SK-N-SH (cell line): ENCODE measurements around the gene UBE2D4.

Source experiments
- CHD2 ChIP-seq: fragments of 150-350 bp; IDR thresholded peaks from 2 replicates; pipeline ENCODE4 v1.6.1; 2018; ENCODE audit warnings: low read length; ENCODE audit not compliant: partially characterized antibody
- EP300 ChIP-seq, 2 experiments: IDR thresholded peaks; 2 replicates each; pipeline versions ENCODE4 v1.4.0 to v1.6.1; 2012; ENCODE audit warnings: borderline replicate concordance in 1 of 2, low read depth in 1 of 2, low read length in 1 of 2
- GABPA ChIP-seq: IDR thresholded peaks from 2 replicates; pipeline ENCODE4 v1.4.0; 2012; ENCODE audit warnings: low read depth, mild to moderate bottlenecking
- MXI1 ChIP-seq: IDR thresholded peaks from 2 replicates; pipeline ENCODE4 v1.6.1; 2012; ENCODE audit warnings: mild to moderate bottlenecking, low read depth, low read length, improper control_type of control experiment
- NRF1 ChIP-seq: IDR thresholded peaks from 2 replicates; pipeline ENCODE4 v1.6.1; 2012; ENCODE audit warnings: low read depth, mild to moderate bottlenecking, low read length
- POLR2AphosphoS5 ChIP-seq: IDR thresholded peaks from 2 replicates; pipeline ENCODE4 v1.6.1; 2012; ENCODE audit warnings: low read depth, low read length
- RAD21 ChIP-seq: IDR thresholded peaks from 2 replicates; pipeline ENCODE4 v1.6.1; 2012; ENCODE audit warnings: mild to moderate bottlenecking, low read length
- RFX5 ChIP-seq: IDR thresholded peaks from 2 replicates; pipeline ENCODE4 v1.6.1; 2012; ENCODE audit warnings: mild to moderate bottlenecking, improper control_type of control experiment, low read length
- SMC3 ChIP-seq: IDR thresholded peaks from 2 replicates; pipeline ENCODE4 v1.6.1; 2012; ENCODE audit warnings: low read depth, low read length, improper control_type of control experiment
- TAF1 ChIP-seq: IDR thresholded peaks from 2 replicates; pipeline ENCODE4 v1.6.1; 2012; ENCODE audit warnings: low read depth, mild to moderate bottlenecking, low read length, moderate library complexity, borderline replicate concordance
- USF1 ChIP-seq: IDR thresholded peaks from 2 replicates; pipeline ENCODE4 v1.4.0; 2012; ENCODE audit warnings: low read depth, borderline replicate concordance
- YY1 ChIP-seq: IDR thresholded peaks from 2 replicates; pipeline ENCODE4 v1.4.0; 2012; ENCODE audit warnings: low read depth, mild to moderate bottlenecking
- ZBTB33 ChIP-seq: IDR thresholded peaks from 2 replicates; pipeline ENCODE4 v1.4.0; 2012; ENCODE audit warnings: low read depth, borderline replicate concordance
- TF ChIP-seq, protein P1 (sequence below): fragments of 200-600 bp; sonication (generic); IDR thresholded peaks from 2 replicates; pipeline ENCODE4 v1.6.1; 2017; ENCODE audit warnings: antibody characterized with exemption, mild to moderate bottlenecking, moderate library complexity

DNA sequence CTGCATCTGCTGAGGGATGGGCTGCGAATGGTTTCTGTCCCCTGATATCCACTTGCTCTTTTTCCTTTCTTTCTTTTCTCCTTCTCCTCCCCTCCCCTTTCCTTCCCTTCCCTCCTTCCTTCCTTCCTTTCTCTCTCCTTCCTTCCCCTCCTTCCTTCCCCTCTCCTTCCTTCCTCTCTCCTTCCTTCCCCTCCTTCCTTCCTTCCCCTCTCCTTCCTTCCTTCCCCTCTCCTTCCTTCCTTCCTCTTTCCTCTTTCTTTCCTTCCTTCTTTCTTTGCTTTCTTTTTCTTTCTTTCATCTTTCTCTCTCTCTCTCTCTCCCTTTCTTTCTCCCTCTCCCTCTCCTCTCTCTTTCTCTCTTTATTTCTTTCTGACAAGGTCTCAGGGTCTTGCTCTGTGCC lies 51.3 kb downstream of the UBE2D4 start:
- TF ChIP-seq, protein P1, sequence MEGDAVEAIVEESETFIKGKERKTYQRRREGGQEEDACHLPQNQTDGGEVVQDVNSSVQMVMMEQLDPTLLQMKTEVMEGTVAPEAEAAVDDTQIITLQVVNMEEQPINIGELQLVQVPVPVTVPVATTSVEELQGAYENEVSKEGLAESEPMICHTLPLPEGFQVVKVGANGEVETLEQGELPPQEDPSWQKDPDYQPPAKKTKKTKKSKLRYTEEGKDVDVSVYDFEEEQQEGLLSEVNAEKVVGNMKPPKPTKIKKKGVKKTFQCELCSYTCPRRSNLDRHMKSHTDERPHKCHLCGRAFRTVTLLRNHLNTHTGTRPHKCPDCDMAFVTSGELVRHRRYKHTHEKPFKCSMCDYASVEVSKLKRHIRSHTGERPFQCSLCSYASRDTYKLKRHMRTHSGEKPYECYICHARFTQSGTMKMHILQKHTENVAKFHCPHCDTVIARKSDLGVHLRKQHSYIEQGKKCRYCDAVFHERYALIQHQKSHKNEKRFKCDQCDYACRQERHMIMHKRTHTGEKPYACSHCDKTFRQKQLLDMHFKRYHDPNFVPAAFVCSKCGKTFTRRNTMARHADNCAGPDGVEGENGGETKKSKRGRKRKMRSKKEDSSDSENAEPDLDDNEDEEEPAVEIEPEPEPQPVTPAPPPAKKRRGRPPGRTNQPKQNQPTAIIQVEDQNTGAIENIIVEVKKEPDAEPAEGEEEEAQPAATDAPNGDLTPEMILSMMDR: no peak
- TF ChIP-seq POLR2AphosphoS5 (no peak), USF1 (no peak), NRF1 (no peak), EP300 (IDR thresholded peaks at IDR 0.05; ENCODE audit: borderline replicate concordance in 1 of 2, low read depth in 1 of 2, low read length in 1 of 2) (no peak), ZBTB33 (no peak), CHD2 (no peak), GABPA (no peak), MXI1 (no peak), RFX5 (no peak), SMC3 (no peak), YY1 (no peak), RAD21 (no peak), TAF1 (no peak)
